Measurements from ENCODE around the gene PTPRN. TPM values are rescaled to one million over a fixed set of nuclear protein-coding genes. Genes with fewer than 3 reads are reported as not detected.
A peak's percentile ranks its signal among the peaks of the same experiment; 100 is the strongest.

PTPRN gene
- total RNA-seq, 1 experiment from 2014 or later: 6.5 TPM

DNA sequence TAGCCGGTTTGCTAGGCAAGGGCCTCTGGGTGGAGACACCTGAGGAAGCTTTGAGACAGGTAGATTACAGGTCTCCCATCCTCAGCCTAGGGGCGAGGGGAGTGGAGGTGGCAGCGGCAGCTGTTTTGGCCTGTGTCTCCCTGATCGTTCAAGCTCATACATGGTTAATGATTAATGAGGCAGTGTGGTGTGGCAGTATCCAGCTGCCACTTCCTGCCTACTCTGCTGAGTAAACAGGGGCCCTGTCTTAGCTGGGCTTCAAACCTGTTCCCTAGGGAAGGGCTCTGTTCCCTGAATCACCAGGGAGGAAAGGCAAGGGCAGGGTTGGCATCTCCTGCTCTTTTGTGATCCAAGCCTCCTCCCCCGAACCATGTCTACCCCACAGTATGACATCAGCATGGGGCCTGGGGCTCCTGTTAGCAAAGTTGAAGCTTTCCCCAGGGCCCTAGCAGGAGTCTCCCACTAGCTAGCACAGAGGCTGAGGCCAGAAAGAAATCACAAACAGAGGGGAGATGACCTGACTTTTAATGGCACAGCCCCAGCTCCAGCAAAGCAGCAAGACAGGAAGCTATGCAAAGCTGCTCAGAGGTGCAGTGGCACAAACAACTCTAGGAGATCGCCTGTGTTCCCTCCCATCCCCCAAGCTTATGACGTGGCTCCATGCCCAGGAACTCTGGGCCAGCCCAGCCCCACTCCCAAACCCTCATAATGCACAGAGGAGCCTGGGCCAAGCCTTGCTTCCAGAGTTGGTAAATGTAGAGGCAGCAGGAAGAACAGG lies 59.8 kb downstream of the PTPRN start:
- H3K4me2 ChIP-seq (ENCODE audit: insufficient read depth, insufficient read length, low read length): no peak overlapping the region
- no peak overlapping the region; a peak in 1 of 5 replicates for H3K4me3 Mint-ChIP-seq

More for the DNA sequence above, 59.8 kb downstream of the PTPRN start:
- H3K9me3 Mint-ChIP-seq: no peaks in the 10 kb centered on the region; a peak in 1 of 5 replicates
- H2BK15ac ChIP-seq (ENCODE audit: low read depth, low read length): no peak overlapping the region
- TF ChIP-seq, protein P1, sequence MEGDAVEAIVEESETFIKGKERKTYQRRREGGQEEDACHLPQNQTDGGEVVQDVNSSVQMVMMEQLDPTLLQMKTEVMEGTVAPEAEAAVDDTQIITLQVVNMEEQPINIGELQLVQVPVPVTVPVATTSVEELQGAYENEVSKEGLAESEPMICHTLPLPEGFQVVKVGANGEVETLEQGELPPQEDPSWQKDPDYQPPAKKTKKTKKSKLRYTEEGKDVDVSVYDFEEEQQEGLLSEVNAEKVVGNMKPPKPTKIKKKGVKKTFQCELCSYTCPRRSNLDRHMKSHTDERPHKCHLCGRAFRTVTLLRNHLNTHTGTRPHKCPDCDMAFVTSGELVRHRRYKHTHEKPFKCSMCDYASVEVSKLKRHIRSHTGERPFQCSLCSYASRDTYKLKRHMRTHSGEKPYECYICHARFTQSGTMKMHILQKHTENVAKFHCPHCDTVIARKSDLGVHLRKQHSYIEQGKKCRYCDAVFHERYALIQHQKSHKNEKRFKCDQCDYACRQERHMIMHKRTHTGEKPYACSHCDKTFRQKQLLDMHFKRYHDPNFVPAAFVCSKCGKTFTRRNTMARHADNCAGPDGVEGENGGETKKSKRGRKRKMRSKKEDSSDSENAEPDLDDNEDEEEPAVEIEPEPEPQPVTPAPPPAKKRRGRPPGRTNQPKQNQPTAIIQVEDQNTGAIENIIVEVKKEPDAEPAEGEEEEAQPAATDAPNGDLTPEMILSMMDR (conservative IDR thresholded peaks at IDR 0.05): no peak
- no peak overlapping the region for H3K18ac ChIP-seq (ENCODE audit: insufficient read length, low read depth, low read length)
- H3K27me3 Mint-ChIP-seq (ENCODE audit: low read depth): peaks cover 36% of the 10 kb centered on the region
- H3K14ac ChIP-seq (ENCODE audit: insufficient read depth, low read length): no peak overlapping the region
- peaks cover 9 to 24% (median 23%) of the 10 kb centered on the region in 3 experiments; a peak in 6 of 7 replicates for H3K36me3 Mint-ChIP-seq (ENCODE audit: insufficient read depth in 1 of 3, low read depth in 3 of 3)
- peaks cover 33 to 43% of the 10 kb centered on the region in 2 experiments for H3K4me1 Mint-ChIP-seq
- no peak overlapping the region for H2BK5ac ChIP-seq (ENCODE audit: insufficient read length, low read length)
- no peak overlapping the region for H3K23ac ChIP-seq (ENCODE audit: insufficient read length, low read depth, low read length)
- no peak for DNase-seq
- H3T11ph ChIP-seq (ENCODE audit: low read length): no peak overlapping the region
- H3K4ac ChIP-seq (ENCODE audit: low read depth, low read length): no peak overlapping the region
- no peak overlapping the region for H2BK120ac ChIP-seq (ENCODE audit: low read depth, low read length, poor library complexity, severe bottlenecking)
- H4K8ac ChIP-seq (replicated peaks; ENCODE audit: insufficient read length, low read depth, low read length): no peak overlapping the region
- no peaks in the 10 kb centered on the region for H3K79me1 ChIP-seq (ENCODE audit: insufficient read depth, low read depth, low read length, poor library complexity, severe bottlenecking)
- no peak overlapping the region for H4K5ac ChIP-seq (ENCODE audit: insufficient read length, low read depth, low read length)
- H2BK20ac ChIP-seq (ENCODE audit: low read depth, low read length, poor library complexity, severe bottlenecking): no peak overlapping the region
- no peak overlapping the region for H3K27ac ChIP-seq (ENCODE audit: insufficient read length, low read depth, low read length)
- H2BK12ac ChIP-seq (ENCODE audit: insufficient read length, low read depth, low read length): no peak overlapping the region
- no peaks in the 10 kb centered on the region; the same call in 1 of the 2 replicates for H3K27me3 ChIP-seq (ENCODE audit: insufficient read depth, low read length)
- H3K9ac ChIP-seq (ENCODE audit: extremely low read depth, insufficient read length, low read length): no peak overlapping the region
- H3K79me2 ChIP-seq (ENCODE audit: insufficient read depth, low read length): no peaks in the 10 kb centered on the region
- WGBS (ENCODE audit: extremely low coverage, insufficient read length, low lambda C conversion rate): no CpG with 5 or more reads among the region's 7 CpGs
- H3K56ac ChIP-seq (ENCODE audit: insufficient read length, low read depth, low read length): no peak overlapping the region
- no peak overlapping the region for H4K91ac ChIP-seq (ENCODE audit: insufficient read length, low read depth, low read length)
- H2AFZ ChIP-seq (ENCODE audit: low read length): no peak overlapping the region
- no peaks in the 10 kb centered on the region for H4K20me1 ChIP-seq (ENCODE audit: control insufficient read depth, insufficient read depth, insufficient read length)
- H3K9me3 ChIP-seq (ENCODE audit: control insufficient read depth, low read depth, low read length): no peaks in the 10 kb centered on the region
- H3K23me2 ChIP-seq (ENCODE audit: insufficient read length, low read depth, low read length, poor library complexity, severe bottlenecking): peaks cover 20% of the 10 kb centered on the region
- H2AK5ac ChIP-seq (ENCODE audit: insufficient read length, low read length): no peak overlapping the region
- peaks cover 5% of the 10 kb centered on the region for H3K4me1 ChIP-seq (ENCODE audit: insufficient read depth, low read length)
- peak overlapping the region; percentile 65 to 85 (median 81); a peak in 5 of 7 replicates for H3K27ac Mint-ChIP-seq

Measured in H9 (cell line).